Epithelial cell of esophagus (primary cell): Measurements from ENCODE around the gene MATN4.
"Not testable (repeated sequence)": the region's sequence is repeated elsewhere in the genome, so short reads cannot be mapped to it uniquely, and the experiment has no call there.

Experiments
- DNase-seq: peaks from one replicate; pipeline ENCODE4 v3.0.0; 2010; ENCODE audit warnings: low read depth
- H3K4me3 ChIP-seq: 2 replicates; pipeline ENCODE4 v1.5.1; 2011; ENCODE audit warnings: mild to moderate bottlenecking, low read length, control low read depth
- CTCF ChIP-seq: IDR thresholded peaks from 2 replicates; pipeline ENCODE4 v1.5.1; 2011; ENCODE audit warnings: low read depth, mild to moderate bottlenecking, low read length, control low read depth, inconsistent platforms; ENCODE audit not compliant: insufficient read depth; ENCODE audit errors: missing control alignments

MATN4 gene

GRCh38 chr20:45308117-45308778 is at the start of gene MATN4:
Gene MATN4 (minus strand): TSS chr20:45308299. CDS start chr20:45305582, 2,717 bp downstream.
- no peak within 1 kb of the TSS for H3K4me3 ChIP-seq
- peak; percentile 47 for DNase-seq
- TF ChIP-seq CTCF = peak; percentile 61

- no peak for TF ChIP-seq CTCF
- H3K4me3 ChIP-seq = no peak overlapping the region
- peak; percentile 70 for DNase-seq
These were observed 47.3 kb upstream of the MATN4 start for GRCh38 chr20:45355209-45356084.

GRCh38 chr20:45354423-45355208 is 46.5 kb upstream of the MATN4 start:
- no peak for DNase-seq
- H3K4me3 ChIP-seq = no peak overlapping the region

GRCh38 chr20:45353746-45354145 is 45.6 kb upstream of the MATN4 start:
- no peak for TF ChIP-seq CTCF
- no peak for DNase-seq
- no peak overlapping the region for H3K4me3 ChIP-seq

More at GRCh38 chr20:45354423-45355208, 46.5 kb upstream of the MATN4 start:
- no peak for TF ChIP-seq CTCF

- no peak for TF ChIP-seq CTCF
- no peak for DNase-seq
These were observed 44.6 kb upstream of the MATN4 start for GRCh38 chr20:45352729-45353128.

GRCh38 chr20:45350795-45351194 is 42.7 kb upstream of the MATN4 start:
- DNase-seq = not testable (repeated sequence)

More at GRCh38 chr20:45352729-45353128, 44.6 kb upstream of the MATN4 start:
- no peak overlapping the region for H3K4me3 ChIP-seq

GRCh38 chr20:45350217-45350616 is 42.1 kb upstream of the MATN4 start:
- no peak overlapping the region for H3K4me3 ChIP-seq
- no peak for TF ChIP-seq CTCF
- DNase-seq = no peak

More at GRCh38 chr20:45350795-45351194, 42.7 kb upstream of the MATN4 start:
- H3K4me3 ChIP-seq = not testable (repeated sequence)
